Middle frontal gyrus (tissue), 1 donor: ENCODE measurements around the gene TMPRSS6.

Experiments used
- DNase-seq: peaks from one replicate; pipeline ENCODE4 v3.0.0-alpha.2; 2015; ENCODE audit warnings: low spot score; ENCODE audit errors: extremely low spot score

Gene TMPRSS6

GRCh38 chr22:37067428-37067827, 42.1 kb downstream of the TMPRSS6 start:
- DNase-seq = no peak

DNA sequence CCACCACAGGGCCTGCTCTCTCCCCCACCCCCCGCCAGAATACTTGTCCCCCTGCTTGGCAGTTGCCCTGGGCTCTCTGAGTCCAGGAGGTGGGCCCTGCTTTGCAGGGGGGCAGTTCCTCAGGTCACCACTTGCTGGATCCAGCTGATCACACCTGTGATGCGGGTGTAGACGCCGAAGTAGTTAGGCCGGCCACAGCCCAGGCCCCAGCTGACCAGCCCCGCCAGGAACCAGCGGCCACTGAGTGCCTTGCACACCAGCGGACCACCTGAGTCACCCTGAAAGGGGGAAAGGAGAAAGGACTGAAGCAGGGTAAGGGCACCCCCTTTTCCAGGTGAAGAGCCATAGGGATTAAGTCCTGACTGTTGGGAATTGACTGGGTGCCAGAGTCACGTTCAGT, 43.6 kb downstream of the TMPRSS6 start:
- DNase-seq = no peak

DNA sequence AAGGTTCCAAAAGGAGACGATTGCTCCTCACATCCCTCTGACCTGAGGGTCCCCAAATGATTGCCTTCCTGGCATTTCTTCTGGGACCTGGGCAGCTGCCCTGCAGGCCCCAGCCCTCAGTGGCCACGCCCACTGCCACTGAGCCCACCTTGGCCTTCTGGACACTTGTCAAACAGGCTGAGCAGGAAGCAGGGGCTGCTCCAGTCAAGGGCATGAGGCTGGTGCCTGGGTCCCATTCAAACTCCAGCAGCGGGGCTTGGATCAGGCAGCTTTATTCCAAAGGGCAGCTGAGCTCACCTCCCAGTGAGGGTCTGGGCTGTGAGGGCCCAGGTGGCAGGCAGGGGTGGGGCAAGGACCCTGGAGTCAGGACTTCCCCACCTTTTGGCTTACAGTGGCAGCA, 44.3 kb downstream of the TMPRSS6 start:
- DNase-seq = no peak

- DNase-seq = no peak
Measured at GRCh38 chr22:37064553-37064952, 45.0 kb downstream of the TMPRSS6 start.

GRCh38 chr22:37063431-37064420, 45.8 kb downstream of the TMPRSS6 start:
- DNase-seq = no peak

- DNase-seq = no peak
Measured at GRCh38 chr22:37062702-37063381, 46.7 kb downstream of the TMPRSS6 start.

DNA sequence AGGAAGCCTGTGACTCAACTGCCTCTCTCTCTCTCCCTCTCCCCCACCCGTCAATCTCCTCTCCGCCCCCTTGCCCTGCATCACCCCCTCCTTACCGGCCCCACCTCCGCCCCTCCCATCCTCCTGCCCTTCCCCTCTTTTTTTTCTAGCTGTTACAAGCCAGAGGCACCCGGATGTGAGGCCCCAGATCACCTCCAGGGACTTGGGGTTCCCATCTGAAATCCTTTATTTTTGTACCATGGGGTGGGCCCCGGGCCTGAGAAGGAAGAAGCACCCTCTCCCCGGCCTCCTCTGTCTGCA, 47.2 kb downstream of the TMPRSS6 start:
- DNase-seq = no peak

DNA sequence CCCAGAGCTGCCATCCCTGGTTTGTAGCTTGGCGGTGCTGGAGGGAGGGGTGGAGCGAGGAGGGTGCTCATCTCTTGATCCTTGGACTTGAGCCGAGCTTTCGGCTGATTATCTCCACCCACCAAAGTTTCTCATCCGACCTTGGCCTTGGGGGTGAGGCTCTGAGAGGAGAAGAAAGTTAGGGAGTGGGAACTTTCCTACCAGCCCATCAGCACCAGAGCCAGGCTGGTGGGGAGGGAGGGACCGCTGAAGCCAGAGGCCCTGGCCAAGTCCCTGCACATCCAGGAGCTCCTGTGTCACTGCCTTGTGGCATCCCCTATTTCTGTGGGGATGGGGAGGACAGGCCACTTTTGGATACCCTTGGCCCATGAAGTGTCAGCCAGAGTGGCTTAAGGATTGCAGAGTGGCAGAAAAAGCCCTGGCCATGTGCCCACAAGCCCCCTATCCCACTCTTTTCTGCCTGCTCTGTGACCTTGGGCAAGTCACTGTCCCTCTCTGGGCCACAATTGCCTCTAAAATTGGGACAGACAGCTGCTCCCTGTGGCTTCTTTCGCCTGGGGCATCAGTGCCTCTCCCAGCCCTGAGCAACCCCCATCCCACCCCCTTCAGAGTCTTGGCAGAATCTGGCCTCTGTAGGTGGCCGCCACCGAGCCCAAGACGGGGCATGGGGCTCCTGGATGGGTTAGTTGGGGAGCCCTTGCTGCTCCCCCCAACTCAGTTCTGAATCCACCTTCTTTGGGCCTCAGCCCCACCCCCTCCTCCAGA, 47.7 kb downstream of the TMPRSS6 start:
- DNase-seq = no peak

DNA sequence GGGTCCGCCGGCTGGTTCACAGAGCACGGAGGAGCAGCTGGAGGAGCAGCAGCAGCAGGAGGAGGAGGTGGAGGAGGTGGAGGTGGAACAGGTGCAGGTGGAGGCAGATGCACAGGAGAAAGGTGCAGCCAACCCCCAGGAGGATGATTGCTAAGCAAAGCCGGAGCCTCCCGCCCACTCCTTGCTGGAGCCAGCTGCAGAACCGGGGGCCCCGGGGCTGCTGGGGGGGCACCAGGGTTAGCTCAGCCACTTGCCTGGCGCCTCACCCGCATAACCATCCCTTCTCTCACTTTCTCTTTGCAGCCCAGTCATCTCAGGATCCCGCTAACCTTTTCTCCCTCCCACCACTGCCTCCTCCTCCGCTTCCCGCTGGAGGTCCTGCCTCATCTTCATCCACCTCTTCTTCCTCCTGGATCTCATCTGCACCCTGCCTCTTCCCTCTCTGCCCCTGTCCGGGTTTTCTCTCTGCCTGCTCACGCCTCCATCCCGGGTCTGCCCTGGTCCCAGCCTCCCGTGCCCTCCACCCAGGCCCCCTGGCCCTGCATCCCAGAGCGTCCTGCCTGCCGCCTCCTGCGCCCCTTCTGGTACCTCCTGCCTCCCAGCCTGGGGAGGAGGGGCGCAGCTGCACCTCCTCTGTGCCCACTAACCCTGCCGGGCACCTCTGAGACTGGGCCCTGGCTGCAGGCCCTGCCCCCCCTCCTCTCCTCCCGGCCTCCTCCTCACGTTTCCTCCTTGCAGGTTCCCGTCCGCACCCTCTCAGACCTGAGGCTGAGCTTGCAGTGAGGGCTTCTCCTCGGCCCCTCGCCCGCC, 48.5 kb downstream of the TMPRSS6 start:
- no peak for DNase-seq

DNA sequence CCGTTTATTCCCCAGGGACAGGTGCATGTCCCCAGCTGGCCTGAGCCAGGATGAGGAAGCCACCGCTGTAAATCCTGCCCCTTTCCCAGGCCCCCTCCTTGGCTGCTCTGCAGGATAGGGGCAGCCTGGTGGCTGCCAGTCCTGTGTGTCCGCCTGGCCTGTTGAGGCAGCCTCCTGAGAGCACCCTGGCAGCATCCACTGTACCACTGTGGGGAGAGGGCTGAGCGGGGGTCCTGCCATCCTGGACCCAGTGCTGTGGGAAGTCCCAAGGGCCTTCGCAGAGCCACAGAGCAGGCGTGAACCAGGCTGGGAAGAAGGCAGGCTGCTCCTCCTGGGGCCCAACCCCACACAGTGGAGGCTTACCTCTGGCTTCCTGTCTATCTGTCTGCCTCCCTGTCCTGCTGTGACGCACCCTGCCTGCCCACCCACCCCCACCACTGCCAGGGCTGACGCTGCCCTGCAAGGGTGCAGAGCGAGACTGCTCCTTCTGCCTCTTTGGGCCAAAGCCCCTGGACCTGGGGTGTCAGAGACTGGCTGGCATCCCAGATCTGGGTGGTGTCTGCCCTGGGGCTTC, 49.5 kb downstream of the TMPRSS6 start:
- DNase-seq = no peak

- DNase-seq = no peak
Measured at GRCh38 chr22:37058917-37059701, 50.4 kb downstream of the TMPRSS6 start.

- no peak for DNase-seq
Measured at GRCh38 chr22:37057796-37058510, 51.6 kb downstream of the TMPRSS6 start.

DNA sequence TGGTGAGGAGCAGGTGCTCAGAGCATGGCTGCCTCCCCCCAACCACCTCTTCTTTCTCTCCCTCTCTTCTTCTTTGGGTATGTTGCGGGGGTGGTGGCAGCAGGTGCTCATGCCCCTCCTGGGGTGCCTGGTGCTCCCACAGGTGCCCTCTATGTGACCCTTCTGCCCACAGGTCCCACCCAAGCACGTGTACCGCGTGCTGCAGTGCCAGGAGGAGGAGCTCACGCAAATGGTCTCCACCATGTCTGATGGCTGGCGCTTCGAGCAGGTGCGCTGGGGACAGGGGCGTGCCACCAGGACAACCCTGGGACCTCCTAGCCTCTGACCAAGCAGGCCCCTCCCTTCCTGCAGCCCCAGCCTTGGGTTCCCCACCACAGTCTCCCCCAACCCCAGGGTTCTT, 52.3 kb downstream of the TMPRSS6 start:
- DNase-seq = no peak

DNA sequence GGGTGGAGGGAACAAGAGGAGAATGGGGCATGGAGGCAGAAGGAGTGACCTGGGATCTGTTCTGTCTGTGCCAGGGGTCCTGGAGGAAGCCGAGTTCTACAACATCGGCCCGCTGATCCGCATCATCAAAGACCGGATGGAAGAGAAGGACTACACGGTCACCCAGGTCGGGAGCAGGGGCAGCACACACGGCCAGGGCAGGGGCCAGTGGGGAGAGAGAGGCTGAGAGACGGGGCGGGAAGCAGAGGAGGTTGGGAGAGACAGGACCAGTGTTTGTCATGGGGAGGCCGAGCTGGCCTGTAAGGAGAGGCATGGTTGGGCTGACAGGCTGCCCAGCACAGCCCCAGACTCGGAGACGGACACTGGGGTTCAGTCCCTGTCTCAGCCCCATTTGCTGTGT, 53.3 kb downstream of the TMPRSS6 start:
- DNase-seq = no peak

GRCh38 chr22:37054600-37055365, 54.7 kb downstream of the TMPRSS6 start:
- no peak for DNase-seq

- no peak for DNase-seq
Measured at GRCh38 chr22:37054056-37054395, 55.5 kb downstream of the TMPRSS6 start.

- no peak for DNase-seq
Measured at GRCh38 chr22:37053310-37054055, 56.0 kb downstream of the TMPRSS6 start.
